Measurements from ENCODE around the gene VENTX.

- TF ChIP-seq CTCF (IDR thresholded peaks at IDR 0.05) (no peak), POLR2A (IDR thresholded peaks at IDR 0.05) (no peak), POLR2AphosphoS5 (IDR thresholded peaks at IDR 0.05) (no peak)
These were observed 35.5 kb upstream of the VENTX start for GRCh38 chr10:133201948-133202725.

Data from suprapubic skin (tissue), 4 donors.